ENCODE data around the gene RUFY3. TPM values are rescaled to one million over a fixed set of nuclear protein-coding genes. Genes with fewer than 3 reads are reported as not detected.

RUFY3 gene, protein sequence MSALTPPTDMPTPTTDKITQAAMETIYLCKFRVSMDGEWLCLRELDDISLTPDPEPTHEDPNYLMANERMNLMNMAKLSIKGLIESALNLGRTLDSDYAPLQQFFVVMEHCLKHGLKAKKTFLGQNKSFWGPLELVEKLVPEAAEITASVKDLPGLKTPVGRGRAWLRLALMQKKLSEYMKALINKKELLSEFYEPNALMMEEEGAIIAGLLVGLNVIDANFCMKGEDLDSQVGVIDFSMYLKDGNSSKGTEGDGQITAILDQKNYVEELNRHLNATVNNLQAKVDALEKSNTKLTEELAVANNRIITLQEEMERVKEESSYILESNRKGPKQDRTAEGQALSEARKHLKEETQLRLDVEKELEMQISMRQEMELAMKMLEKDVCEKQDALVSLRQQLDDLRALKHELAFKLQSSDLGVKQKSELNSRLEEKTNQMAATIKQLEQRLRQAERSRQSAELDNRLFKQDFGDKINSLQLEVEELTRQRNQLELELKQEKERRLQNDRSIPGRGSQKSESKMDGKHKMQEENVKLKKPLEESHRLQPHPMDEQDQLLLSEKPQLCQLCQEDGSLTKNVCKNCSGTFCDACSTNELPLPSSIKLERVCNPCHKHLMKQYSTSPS
- total RNA-seq (2021; ENCODE audit: unreplicated experiment) (32.9 TPM), Bru-seq, nascent RNA (percentile 77 among the genes with signal in this experiment), BruChase-seq, experiment 1, labeled RNA remaining after a 6-hour chase (percentile 86 among the genes with signal in this experiment), BruChase-seq, experiment 2, labeled RNA remaining after a 2-hour chase (percentile 82 among the genes with signal in this experiment)
- 9.0 and 9.6 TPM in 2 replicates for polyA plus RNA-seq (2012)
- long read RNA-seq, partial matches to known transcripts: 1 of 28 reads
- long read RNA-seq, other reads (novel, unspliced or antisense): 25 of 28 reads

DNA sequence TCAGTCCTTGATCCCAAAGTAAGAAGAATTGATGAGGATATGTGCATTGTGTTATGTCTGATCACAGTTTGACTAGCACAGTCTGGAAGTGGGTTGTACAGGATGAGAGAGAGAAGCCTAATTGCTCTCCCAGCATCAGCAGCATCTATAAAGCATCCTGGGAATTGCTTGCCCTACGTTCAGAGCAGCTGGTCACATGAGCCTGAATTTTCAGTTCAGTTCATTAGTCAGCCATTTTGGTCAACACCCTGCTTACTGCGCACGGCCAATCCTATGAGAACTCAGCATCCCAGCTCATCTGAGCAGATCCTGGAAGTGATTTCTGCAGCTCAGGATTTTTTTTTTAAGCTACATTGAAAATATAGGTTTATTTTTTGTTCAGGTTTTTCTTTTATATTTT lies at the start of gene RUFY3:
Gene RUFY3 (plus strand): TSS at position 218 of the 400 bp plus-strand sequence. CDS start 610 bp downstream, outside the sequence.
- ChIA-PET POLR2A (no interaction called here), RAD21 (ENCODE audit: low non-redundant PET in 1 of 2, low total read pairs in 2 of 2, uncharacterized antibody in 2 of 2, unreplicated experiment in 2 of 2) (no interaction called here), CTCF (interaction anchor here (1.8 kb wide), 1 partner anchor 14 kb away, joined by 10 read pairs; no protein-coding TSS in a partner anchor)
- H3K27ac ChIP-seq (ENCODE audit: low read depth, low read length): no peak within 1 kb of the TSS
- no peaks in the 10 kb centered on the region for H3K27me3 ChIP-seq (ENCODE audit: insufficient read depth, low read length)
- H2AFZ ChIP-seq (ENCODE audit: low read depth, low read length, poor library complexity, severe bottlenecking): no peak within 1 kb of the TSS
- no peaks in the 10 kb centered on the region for H3K9me3 ChIP-seq (ENCODE audit: control insufficient read depth in 1 of 2, insufficient read depth in 1 of 2, low read depth in 1 of 2, low read length in 2 of 2)
- no peak within 1 kb of the TSS for H3K4me3 ChIP-seq (replicated peaks in 1 of 2; ENCODE audit: low read depth in 1 of 2, low read length in 2 of 2)
- BruUV-seq (replicated peaks): no TSS peak
- peak; percentile 44 for ATAC-seq
- no peak for DNase-seq (ENCODE audit: low read depth, low spot score)
- H4K20me1 ChIP-seq (ENCODE audit: insufficient read depth): no peaks in the 10 kb centered on the region
- peaks cover 14% of the 10 kb centered on the region; the same call in 1 of the 2 replicates for H3K79me2 ChIP-seq (ENCODE audit: insufficient read depth, low read length)
- intact Hi-C loops (cut with micrococcal nuclease): no loop called here
- no peak within 1 kb of the TSS for H3K4me2 ChIP-seq (ENCODE audit: low read length)
- H3K4me1 ChIP-seq (ENCODE audit: control insufficient read depth in 1 of 2, insufficient read depth in 2 of 2, low read length in 2 of 2): peaks cover 0 to 3% of the 10 kb centered on the region in 2 experiments; a peak in 1 of 4 replicates
- no peaks in the 10 kb centered on the region for H3K9me2 ChIP-seq (ENCODE audit: insufficient read depth)
- no peaks in the 10 kb centered on the region for H3K36me3 ChIP-seq (ENCODE audit: control insufficient read depth in 1 of 2, insufficient read depth in 2 of 2, low read length in 2 of 2)
- H3K9ac ChIP-seq (ENCODE audit: low read length): no peak within 1 kb of the TSS
- TF ChIP-seq EZH2phosphoT487 (IDR thresholded peaks at IDR 0.05; ENCODE audit: borderline replicate concordance) (no peak), ZFX (IDR thresholded peaks at IDR 0.05) (no peak), SIN3A (IDR thresholded peaks at IDR 0.05; ENCODE audit: low read depth) (no peak), POLR2A (IDR thresholded peaks at IDR 0.05; ENCODE audit: borderline replicate concordance, extremely low read depth, insufficient read depth, insufficient read length) (no peak), ELF1 (IDR thresholded peaks at IDR 0.05; ENCODE audit: borderline replicate concordance, low read depth) (no peak), CTCF (IDR thresholded peaks at IDR 0.05 in 2 of 3, conservative IDR thresholded peaks at IDR 0.05 in 1 of 3; ENCODE audit: borderline replicate concordance in 1 of 3, insufficient read depth in 1 of 3, low read depth in 2 of 3, low read length in 2 of 3) (no peak), ZBTB33 (IDR thresholded peaks at IDR 0.05; ENCODE audit: extremely low read depth, insufficient replicate concordance, low read length) (no peak), ZNF274 (IDR thresholded peaks at IDR 0.05; ENCODE audit: low read depth, low read length) (no peak), ATF3 (IDR thresholded peaks at IDR 0.05) (no peak), CBX3 (IDR thresholded peaks at IDR 0.05; ENCODE audit: low read depth) (no peak), FOSL1 (IDR thresholded peaks at IDR 0.05; ENCODE audit: low read depth) (no peak), CEBPB (IDR thresholded peaks at IDR 0.05; ENCODE audit: low read depth) (no peak), EZH2 (IDR thresholded peaks at IDR 0.05) (no peak), EGR1 (IDR thresholded peaks at IDR 0.05; ENCODE audit: low read depth) (no peak), JUND (IDR thresholded peaks at IDR 0.05) (no peak)
- TF ChIP-seq, protein P1, sequence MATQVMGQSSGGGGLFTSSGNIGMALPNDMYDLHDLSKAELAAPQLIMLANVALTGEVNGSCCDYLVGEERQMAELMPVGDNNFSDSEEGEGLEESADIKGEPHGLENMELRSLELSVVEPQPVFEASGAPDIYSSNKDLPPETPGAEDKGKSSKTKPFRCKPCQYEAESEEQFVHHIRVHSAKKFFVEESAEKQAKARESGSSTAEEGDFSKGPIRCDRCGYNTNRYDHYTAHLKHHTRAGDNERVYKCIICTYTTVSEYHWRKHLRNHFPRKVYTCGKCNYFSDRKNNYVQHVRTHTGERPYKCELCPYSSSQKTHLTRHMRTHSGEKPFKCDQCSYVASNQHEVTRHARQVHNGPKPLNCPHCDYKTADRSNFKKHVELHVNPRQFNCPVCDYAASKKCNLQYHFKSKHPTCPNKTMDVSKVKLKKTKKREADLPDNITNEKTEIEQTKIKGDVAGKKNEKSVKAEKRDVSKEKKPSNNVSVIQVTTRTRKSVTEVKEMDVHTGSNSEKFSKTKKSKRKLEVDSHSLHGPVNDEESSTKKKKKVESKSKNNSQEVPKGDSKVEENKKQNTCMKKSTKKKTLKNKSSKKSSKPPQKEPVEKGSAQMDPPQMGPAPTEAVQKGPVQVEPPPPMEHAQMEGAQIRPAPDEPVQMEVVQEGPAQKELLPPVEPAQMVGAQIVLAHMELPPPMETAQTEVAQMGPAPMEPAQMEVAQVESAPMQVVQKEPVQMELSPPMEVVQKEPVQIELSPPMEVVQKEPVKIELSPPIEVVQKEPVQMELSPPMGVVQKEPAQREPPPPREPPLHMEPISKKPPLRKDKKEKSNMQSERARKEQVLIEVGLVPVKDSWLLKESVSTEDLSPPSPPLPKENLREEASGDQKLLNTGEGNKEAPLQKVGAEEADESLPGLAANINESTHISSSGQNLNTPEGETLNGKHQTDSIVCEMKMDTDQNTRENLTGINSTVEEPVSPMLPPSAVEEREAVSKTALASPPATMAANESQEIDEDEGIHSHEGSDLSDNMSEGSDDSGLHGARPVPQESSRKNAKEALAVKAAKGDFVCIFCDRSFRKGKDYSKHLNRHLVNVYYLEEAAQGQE (IDR thresholded peaks at IDR 0.05; ENCODE audit: low read depth): no peak

Measured in HCT116 (cell line).